ENCODE measurements around the gene SDF2. TPM values are rescaled to one million over a fixed set of nuclear protein-coding genes. Genes with fewer than 3 reads are reported as not detected.

The SDF2 gene
- total and polyA plus RNA-seq, 10 of the 15 experiments (the other 5 are each of a cell fraction or from before 2014, with no cell fraction given): 29.8 to 81.0 (median 41.5) TPM

GRCh38 chr17:28686296-28686695 lies 24.6 kb upstream of the SDF2 start (continued):
- TF ChIP-seq IRF5 (IDR thresholded peaks at IDR 0.05; ENCODE audit: borderline replicate concordance) (no peak), PAX8 (IDR thresholded peaks at IDR 0.05) (no peak), RBBP5 (conservative IDR thresholded peaks at IDR 0.05) (no peak), NR2C1 (IDR thresholded peaks at IDR 0.05) (no peak)

- Histone ChIP-seq H3K9me3 (replicated peaks; ENCODE audit: control insufficient read depth, insufficient read depth, low read length) (no peaks in the 10 kb centered on the region), H3K79me2 (ENCODE audit: control insufficient read depth, insufficient read depth, low read length) (no peaks in the 10 kb centered on the region), H2AFZ (ENCODE audit: control insufficient read depth, low read depth, low read length) (no peak overlapping the region), H3K36me3 (ENCODE audit: control insufficient read depth in 2 of 2, insufficient read depth in 2 of 2, low read length in 1 of 2) (peaks cover 35 to 64% of the 10 kb centered on the region in 2 experiments), H3K4me2 (ENCODE audit: control insufficient read depth, insufficient read depth) (no peak overlapping the region), H3K4me1 (ENCODE audit: control insufficient read depth, insufficient read depth, low read length) (no peaks in the 10 kb centered on the region), H3K9ac (ENCODE audit: control insufficient read depth, insufficient read depth, low read length) (no peak overlapping the region), H3K27ac (ENCODE audit: control insufficient read depth, insufficient read depth) (no peak overlapping the region), H3K4me3 (no peak overlapping the region), H4K20me1 (ENCODE audit: control insufficient read depth, insufficient read depth) (no peaks in the 10 kb centered on the region; the same call in 1 of the 2 replicates), H3K27me3 (replicated peaks in 1 of 2; ENCODE audit: control insufficient read depth in 2 of 2, insufficient read depth in 2 of 2, low read length in 1 of 2) (no peaks in the 10 kb centered on the region)
- ChIA-PET POLR2A (no interaction called here), CTCF (no interaction called here), RAD21 (ENCODE audit: unreplicated experiment) (no interaction called here), SMC1A (ENCODE audit: uncharacterized antibody, unreplicated experiment) (no interaction called here)
- intact Hi-C loops (cut with micrococcal nuclease; ENCODE audit: unreplicated experiment) (no loop called here), in situ Hi-C loops (cut with MboI) (no loop called here)
- BruUV-seq (replicated peaks): no TSS peak
- DNase-seq (ENCODE audit: low read depth, low spot score) (no peak), FAIRE-seq (no peak), ATAC-seq (no peak)
- 93% methylated on average over 5 of the region's 5 CpGs for whole genome bisulfite sequencing (ENCODE audit: insufficient coverage, insufficient replicate concordance, low lambda C conversion rate, missing lambda C conversion rate)
- no peak for TF ChIP-seq ETV6 (conservative IDR thresholded peaks at IDR 0.05 in 1 of 2, IDR thresholded peaks at IDR 0.05 in 1 of 2; ENCODE audit: borderline replicate concordance in 1 of 2, low read depth in 1 of 2)
- no peak for TF ChIP-seq BCLAF1 (IDR thresholded peaks at IDR 0.05)
- TF ChIP-seq PML (IDR thresholded peaks at IDR 0.05; ENCODE audit: low read length): no peak
- no peak for TF ChIP-seq RFX5 (IDR thresholded peaks at IDR 0.05; ENCODE audit: low read depth, low read length)
- no peak for TF ChIP-seq ZBTB40 (IDR thresholded peaks at IDR 0.05; ENCODE audit: borderline replicate concordance)
- TF ChIP-seq KAT2A (conservative IDR thresholded peaks at IDR 0.05; ENCODE audit: control insufficient read depth, low read depth, low read length): no peak
- TF ChIP-seq TARDBP (IDR thresholded peaks at IDR 0.05; ENCODE audit: borderline replicate concordance): no peak
- no peak for TF ChIP-seq NFYA (IDR thresholded peaks at IDR 0.05; ENCODE audit: borderline replicate concordance, low read depth, low read length)
- TF ChIP-seq SRF (IDR thresholded peaks at IDR 0.05; ENCODE audit: low read depth in 2 of 2, low read length in 2 of 2): no peak
- no peak for TF ChIP-seq IRF3 (IDR thresholded peaks at IDR 0.05)
- no peak for TF ChIP-seq IKZF2 (IDR thresholded peaks at IDR 0.05)
Observed at GRCh38 chr17:28685366-28685765, 23.7 kb upstream of the SDF2 start.

Measured in GM12878 (cell line).